Measurements from ENCODE around the gene DCDC2. TPM values are rescaled to one million over a fixed set of nuclear protein-coding genes. Genes with fewer than 3 reads are reported as not detected.
"Not testable (repeated sequence)": the region's sequence is repeated elsewhere in the genome, so short reads cannot be mapped to it uniquely, and the experiment has no call there.

Gene DCDC2
- total RNA-seq, 1 donor from 2014 or later: 0.13 TPM

- no peak overlapping the region for H3K4me3 Mint-ChIP-seq (ENCODE audit: unreplicated experiment)
- H3K36me3 Mint-ChIP-seq (ENCODE audit: low read depth, unreplicated experiment): no peaks in the 10 kb centered on the region
- DNase-seq (ENCODE audit: low spot score): no peak
- no peak for TF ChIP-seq CTCF (IDR thresholded peaks at IDR 0.05; ENCODE audit: unreplicated experiment)
- no peaks in the 10 kb centered on the region for H3K27me3 Mint-ChIP-seq (ENCODE audit: unreplicated experiment)
- no peak overlapping the region for H3K27ac Mint-ChIP-seq (ENCODE audit: unreplicated experiment)
- no peaks in the 10 kb centered on the region for H3K4me1 Mint-ChIP-seq (ENCODE audit: unreplicated experiment)
- no peaks in the 10 kb centered on the region for H3K9me3 Mint-ChIP-seq (ENCODE audit: unreplicated experiment)
Observed at GRCh38 chr6:24385536-24386269, 27.8 kb upstream of the DCDC2 start.

- not testable (repeated sequence) for DNase-seq (ENCODE audit: low spot score); H3K9me3 Mint-ChIP-seq (ENCODE audit: unreplicated experiment); H3K27me3 Mint-ChIP-seq (ENCODE audit: unreplicated experiment); H3K36me3 Mint-ChIP-seq (ENCODE audit: low read depth, unreplicated experiment); H3K4me1 Mint-ChIP-seq (ENCODE audit: unreplicated experiment); H3K4me3 Mint-ChIP-seq (ENCODE audit: unreplicated experiment); H3K27ac Mint-ChIP-seq (ENCODE audit: unreplicated experiment)
Observed at GRCh38 chr6:24384369-24385130, 26.7 kb upstream of the DCDC2 start.

- H3K9me3 Mint-ChIP-seq (ENCODE audit: unreplicated experiment); H3K4me3 Mint-ChIP-seq (ENCODE audit: unreplicated experiment); H3K4me1 Mint-ChIP-seq (ENCODE audit: unreplicated experiment); H3K27ac Mint-ChIP-seq (ENCODE audit: unreplicated experiment); H3K27me3 Mint-ChIP-seq (ENCODE audit: unreplicated experiment); DNase-seq (ENCODE audit: low spot score); H3K36me3 Mint-ChIP-seq (ENCODE audit: low read depth, unreplicated experiment): not testable (repeated sequence)
Observed at GRCh38 chr6:24382891-24383494, 25.1 kb upstream of the DCDC2 start.

- no peak for DNase-seq (ENCODE audit: low spot score)
- H3K27me3 Mint-ChIP-seq (ENCODE audit: unreplicated experiment): no peaks in the 10 kb centered on the region
- no peaks in the 10 kb centered on the region for H3K4me1 Mint-ChIP-seq (ENCODE audit: unreplicated experiment)
- H3K27ac Mint-ChIP-seq (ENCODE audit: unreplicated experiment): no peak overlapping the region
- H3K9me3 Mint-ChIP-seq (ENCODE audit: unreplicated experiment): no peaks in the 10 kb centered on the region
- no peak overlapping the region for H3K4me3 Mint-ChIP-seq (ENCODE audit: unreplicated experiment)
- TF ChIP-seq CTCF (IDR thresholded peaks at IDR 0.05; ENCODE audit: unreplicated experiment): no peak
- no peaks in the 10 kb centered on the region for H3K36me3 Mint-ChIP-seq (ENCODE audit: low read depth, unreplicated experiment)
Observed at GRCh38 chr6:24382220-24382540, 24.3 kb upstream of the DCDC2 start.

GRCh38 chr6:24381476-24382219 lies 23.8 kb upstream of the DCDC2 start:
- no peak for DNase-seq (ENCODE audit: low spot score)
- Mint-ChIP-seq H3K4me3 (ENCODE audit: unreplicated experiment) (no peak overlapping the region), H3K9me3 (ENCODE audit: unreplicated experiment) (no peaks in the 10 kb centered on the region), H3K27ac (ENCODE audit: unreplicated experiment) (no peak overlapping the region), H3K36me3 (ENCODE audit: low read depth, unreplicated experiment) (no peaks in the 10 kb centered on the region), H3K27me3 (ENCODE audit: unreplicated experiment) (no peaks in the 10 kb centered on the region), H3K4me1 (ENCODE audit: unreplicated experiment) (no peaks in the 10 kb centered on the region)
- TF ChIP-seq CTCF (IDR thresholded peaks at IDR 0.05; ENCODE audit: unreplicated experiment): no peak
